DMS53 treated with DMSO at 0.1 percent for 48 hours (cell line): Measurements from ENCODE around the gene TMEM163.
A peak's percentile ranks its signal among the peaks of the same experiment; 100 is the strongest.
"Not testable (repeated sequence)": the region's sequence is repeated elsewhere in the genome, so short reads cannot be mapped to it uniquely, and the experiment has no call there.

Experiments used
- DNase-seq: peaks from one replicate; lab custom pipeline; 2025; ENCODE audit not compliant: unreplicated experiment; lab: John Stamatoyannopoulos, UW

The TMEM163 gene

DNA sequence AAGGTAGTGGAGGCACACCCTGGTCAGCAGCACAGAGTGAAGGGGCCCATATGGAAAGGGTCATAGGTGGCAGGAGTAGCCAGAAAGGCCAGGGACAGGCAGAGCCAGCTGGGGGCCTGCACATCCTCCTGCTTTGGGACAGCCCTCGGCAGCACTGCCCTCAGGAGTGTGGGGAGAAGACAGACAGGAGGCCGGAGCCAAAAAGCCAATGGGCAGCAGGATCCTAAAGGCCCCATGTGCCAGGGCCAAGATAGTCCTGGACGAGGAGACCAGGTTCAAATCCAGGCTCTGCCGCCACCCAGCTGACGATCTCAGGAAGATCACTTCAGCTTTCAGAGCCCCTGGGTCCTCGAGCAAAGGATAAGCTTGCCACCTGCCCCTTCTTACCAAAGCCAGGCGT lies 220.1 kb downstream of the TMEM163 start:
- no peak for DNase-seq

DNA sequence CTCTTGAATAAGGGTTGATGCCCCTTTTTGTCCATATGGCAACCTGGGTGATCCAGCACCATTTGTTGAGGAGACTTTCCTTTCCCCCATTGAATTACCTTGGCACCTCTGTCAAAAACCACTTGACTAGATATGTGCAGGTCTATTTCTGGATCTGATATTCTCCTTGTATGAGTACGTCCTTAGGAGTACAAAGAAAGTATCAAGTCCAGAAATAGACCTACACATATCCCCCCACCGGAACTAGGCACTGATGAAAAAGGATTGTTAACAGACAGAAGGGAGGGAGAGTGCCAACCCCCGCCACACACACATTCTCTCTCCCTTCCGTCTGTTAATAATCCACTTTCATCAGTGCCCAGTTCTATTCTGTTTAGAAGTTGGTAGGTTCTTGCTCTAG lies 225.0 kb downstream of the TMEM163 start:
- no peak for DNase-seq

DNA sequence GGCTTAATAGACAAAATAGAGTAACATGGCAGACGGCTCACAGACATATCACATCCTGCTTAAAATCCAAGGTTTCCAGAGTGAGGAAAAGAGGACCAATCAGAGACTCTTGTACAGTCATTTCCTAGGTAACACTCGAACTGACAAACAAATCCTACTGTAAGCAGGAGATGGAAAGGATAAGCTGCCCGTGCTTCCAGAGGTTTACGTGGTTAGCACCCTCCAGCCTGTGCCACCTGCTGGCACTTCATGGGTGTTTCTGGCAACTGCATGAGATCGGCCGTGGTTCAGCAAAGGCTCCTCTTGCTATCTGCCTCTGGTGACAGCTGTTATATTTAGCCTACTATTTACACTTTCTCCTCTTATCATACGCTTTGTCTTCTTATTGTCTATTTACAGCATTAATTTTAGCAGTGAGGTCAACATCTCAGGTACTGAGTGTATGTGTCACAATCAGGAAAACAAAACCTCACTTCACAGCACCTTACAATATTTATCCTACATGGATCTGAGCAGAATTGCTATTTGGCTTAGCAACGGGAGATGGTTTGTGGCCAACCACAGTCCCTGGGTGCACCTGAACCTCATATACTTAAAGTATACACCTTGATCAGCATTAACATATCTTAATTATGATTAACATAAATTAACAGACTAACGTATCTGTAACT lies 226.9 kb downstream of the TMEM163 start:
- peak; percentile 77 for DNase-seq

DNA sequence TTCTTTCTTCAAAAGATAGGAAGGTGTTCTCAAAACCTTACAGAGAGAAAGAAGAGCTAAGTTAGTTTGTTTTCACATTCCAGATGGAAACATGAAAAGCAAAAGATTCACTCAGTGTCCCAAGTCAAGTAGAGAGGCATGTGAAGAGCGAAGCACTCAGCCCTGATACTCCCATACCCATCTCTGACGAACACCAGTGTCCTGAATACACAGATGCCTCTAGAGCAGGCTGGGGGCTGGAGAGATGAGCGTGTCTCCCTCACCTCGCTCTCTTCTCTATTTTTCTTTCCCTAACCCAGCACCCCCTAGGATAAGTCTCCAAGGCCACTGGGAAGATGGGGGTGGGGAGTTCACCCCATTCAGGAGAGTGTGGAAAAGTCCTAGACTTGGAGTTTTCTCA lies 227.8 kb downstream of the TMEM163 start:
- DNase-seq = no peak

DNA sequence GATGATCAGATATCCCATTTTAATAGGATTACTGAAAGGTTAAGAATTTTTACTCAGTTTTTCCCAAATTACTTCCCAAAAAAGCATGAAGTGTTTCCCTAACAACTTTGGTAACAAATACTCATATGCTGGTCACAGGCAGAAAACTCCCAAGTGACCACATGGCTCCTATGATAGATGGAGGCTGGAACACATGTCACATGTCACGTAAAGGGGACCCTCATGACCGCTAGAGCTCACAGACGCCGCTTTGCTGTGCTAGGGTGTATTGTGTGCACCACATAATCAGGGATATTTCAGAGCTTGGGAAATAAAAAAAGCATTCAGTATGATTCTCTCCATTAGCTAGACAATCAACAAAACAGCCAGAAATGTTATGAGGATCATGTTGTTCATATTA lies 228.2 kb downstream of the TMEM163 start:
- DNase-seq = no peak

DNA sequence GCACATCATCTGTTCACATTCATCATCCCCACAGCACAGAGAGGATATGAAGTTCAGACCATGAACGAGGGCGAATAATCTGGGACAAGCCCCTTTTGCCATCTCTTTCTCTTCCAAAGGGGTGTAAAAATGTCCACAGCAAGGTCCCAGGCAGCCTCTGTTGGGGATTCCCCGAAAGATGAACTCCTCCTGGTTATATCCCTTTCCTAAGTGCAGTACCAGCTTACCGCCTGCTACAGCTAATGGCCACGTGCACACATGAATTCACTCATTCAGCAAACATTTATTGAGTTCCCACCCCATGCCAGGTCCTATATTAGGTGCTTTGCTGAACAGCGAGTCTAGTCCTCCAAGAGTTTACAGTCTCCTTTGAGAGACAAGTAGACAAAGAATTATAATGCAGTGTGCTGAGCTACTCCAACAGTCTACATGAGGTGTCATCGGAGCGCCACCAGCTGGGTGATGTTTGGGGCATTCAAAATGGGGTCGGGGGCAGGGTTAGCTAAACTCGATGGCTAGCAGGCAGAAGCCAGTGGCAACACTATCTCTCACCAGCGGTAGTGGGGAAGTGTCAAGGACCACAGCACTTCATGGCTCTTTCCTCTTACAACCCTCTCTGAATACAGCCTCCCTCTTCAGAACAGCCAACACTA lies 228.9 kb downstream of the TMEM163 start:
- DNase-seq = no peak

DNA sequence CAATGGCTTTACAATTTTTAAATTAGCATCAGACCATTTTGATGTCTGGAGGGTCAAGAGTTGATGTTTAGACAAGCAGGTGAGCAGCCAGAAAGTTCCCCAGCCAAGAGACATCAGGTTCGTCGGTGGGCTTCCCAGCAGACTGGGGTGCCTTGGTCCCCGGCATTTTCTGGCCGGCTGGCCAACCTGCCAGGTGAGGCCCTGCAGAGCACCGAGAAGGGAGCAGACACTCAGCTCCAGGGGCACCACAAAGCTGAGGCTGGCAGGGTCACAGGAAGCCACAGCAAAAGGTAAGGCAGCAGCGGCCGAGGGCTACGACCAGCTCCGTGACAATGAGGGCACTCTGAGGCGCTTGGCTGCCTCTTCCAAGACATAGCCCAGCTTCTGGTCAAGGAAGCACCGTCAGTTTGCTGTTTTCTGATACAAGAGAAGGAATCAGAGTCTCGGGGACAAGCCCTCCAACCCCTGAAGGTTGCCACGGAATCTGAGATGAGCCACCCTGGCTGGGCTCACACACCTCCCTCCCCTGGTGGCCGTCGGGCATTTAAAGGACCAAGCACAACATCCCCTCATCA lies 235.9 kb downstream of the TMEM163 start:
- no peak for DNase-seq

DNA sequence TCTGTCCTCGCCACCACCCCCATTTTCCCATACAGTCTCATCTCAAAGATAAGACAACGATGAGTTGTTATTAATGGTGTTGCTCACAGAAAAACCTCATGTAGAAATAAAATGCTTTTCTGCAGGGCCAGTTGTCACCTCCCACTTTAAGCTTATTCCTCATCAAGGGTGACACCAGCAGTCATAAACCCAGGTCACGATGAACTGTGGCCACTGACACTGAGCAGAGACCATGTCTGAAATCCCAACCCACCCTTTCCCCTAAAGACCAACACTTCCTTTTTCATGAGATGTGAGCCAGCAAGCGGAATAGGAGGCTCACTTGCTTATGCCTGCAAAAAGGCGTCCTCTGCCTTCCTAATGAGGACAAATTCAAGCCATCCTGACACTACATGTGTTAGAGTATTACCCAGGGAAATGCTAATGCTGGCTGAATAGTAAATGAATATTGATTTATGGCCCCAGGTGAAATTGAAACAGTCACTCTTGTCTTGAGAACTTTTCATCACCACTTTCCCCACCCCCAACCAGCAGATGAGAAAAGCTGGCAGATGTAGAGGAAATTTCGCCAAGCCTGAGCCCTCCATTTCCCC lies 236.6 kb downstream of the TMEM163 start:
- DNase-seq = no peak

DNA sequence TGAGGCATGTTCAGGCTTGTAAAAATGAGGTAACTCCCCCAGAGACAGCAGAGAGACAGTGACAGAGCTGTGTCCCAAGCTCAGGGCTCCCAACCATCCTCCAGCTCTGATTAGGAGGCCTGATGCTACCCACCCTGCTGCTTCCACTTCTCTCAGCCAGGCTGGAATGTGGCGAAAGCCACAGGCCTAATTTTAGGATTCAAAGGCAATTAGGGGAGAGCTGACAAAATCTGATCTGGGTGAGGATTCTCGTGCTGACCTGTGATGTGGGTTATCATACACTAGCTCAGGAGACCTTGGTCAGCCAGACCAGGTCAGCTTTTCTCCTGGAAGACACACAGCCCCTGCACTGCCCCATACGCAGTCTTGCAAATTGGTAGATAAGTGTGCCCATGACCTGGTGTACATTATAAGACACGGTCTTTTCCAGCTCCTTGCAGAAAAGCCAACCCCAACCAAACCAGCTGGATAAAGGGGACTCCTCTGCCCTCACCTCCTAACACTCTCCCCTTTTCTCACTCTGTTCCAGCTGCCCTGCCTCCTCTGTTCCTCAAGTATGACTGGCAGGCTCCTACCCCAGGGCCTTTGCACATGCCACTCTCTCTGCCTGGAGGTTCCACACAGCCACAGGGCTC lies 239.0 kb downstream of the TMEM163 start:
- DNase-seq = no peak

DNA sequence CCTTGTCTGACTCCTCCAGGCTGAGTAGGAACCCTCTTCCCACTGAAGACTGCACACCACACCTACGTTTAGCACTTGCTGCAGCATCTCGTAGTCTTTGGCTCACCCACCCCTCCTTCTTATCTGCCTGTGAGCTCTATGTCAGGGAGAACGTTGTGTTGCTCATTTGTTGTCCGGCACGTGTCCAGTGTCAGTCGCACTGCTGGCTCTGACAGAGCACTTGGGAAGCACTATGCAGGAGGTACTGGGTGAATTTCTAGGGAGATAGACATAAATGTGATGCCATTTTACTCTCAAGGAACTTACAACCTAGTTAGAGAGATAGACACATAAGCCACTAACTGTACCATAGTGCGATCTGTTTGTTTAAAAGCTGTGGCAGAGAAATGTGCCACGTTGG lies 241.8 kb downstream of the TMEM163 start:
- not testable (repeated sequence) for DNase-seq

DNA sequence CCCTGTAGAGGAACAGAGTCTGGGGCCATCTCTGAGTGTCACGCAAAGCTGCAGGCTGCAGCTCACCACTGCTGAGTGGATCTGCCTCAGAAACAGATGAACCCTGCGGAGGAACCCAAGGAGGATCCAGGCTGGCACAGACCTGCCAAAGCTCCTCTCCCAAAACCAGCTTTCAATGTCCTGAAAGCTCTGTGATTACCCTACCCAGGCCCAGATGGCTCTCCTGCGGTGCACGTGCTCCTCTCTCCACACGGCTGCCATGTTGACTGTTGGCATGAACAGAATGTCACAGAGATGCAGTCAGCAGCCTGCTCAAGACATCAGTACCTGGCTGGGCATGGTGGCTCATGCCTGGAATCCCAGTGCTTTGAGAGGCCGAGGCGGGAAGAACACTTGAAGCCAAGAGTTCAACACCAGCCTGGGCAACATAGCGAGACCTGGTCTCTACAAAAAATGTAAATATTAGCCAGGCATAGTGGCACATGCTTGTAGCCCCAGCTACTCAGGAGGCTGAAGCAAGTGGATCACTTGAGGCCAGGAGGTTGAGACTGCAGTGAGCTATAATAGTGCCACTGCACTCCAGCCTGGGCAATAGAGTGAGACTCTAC lies 248.1 kb downstream of the TMEM163 start:
- no peak for DNase-seq

DNA sequence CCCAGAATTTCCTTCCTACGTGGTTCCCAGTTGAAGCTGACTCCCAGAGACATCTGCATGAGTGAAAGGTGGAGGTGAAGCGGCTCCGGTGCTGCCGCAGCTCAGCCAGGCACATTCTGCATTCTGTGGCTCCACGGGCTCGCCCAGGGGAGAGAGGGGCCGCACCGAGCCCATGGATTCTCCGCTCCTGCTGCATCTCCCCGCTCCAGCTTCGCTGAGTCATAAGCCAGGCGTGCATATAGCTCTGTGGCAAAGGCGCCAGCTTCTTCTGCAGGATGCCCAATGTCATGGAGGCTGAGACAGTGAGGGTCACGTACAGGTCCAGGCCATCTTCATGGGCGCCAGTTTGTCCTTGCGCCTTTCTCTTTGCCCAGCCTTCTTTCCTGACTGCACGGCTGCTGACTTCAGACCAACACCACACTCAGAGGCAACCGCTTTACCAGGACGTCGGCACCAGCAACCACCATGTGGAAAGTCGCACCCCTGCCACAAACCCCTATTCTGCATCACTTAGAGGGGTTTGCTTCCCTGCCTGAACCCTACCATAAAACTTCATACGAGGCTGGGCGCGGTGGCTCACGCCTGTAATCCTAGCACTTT lies 249.2 kb downstream of the TMEM163 start:
- no peak for DNase-seq

DNA sequence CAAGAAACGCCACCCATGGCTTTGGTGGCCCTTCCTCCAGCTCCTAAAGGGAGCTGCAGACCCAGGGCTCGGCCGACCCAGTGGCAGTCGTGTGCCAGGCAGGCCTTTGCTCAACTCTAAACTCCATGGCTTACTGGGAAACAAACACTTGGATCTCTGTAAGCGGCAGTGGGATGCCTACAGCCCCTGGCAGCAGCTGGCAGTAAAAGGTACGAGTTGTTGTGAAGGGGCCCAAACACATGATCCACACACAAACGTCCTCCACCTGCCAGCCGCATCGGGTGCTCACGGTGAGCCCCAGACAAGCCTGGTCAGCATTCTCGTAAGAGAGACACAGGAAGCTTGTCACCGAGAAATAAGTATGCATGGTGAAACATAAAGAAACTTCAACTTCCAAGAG lies 250.0 kb downstream of the TMEM163 start:
- no peak for DNase-seq

DNA sequence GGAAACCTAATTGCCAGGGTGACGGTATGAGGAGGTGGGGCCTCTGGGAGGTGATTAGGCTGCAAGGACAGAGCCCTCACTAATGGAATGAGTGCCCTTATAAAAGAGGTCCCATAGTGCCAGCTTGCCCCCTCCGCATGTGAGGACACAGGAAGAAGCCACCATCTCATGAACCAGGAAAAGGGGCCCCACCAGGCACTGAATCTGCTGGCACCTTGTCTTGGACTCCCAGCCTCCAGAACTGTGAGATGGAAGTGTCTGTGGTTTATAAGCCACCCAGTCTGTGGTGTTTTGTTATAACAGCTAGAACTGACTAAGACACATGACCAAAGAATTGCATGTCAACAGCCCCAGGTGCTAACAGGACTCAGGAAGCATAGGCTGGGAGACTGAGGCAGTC lies 250.6 kb downstream of the TMEM163 start:
- DNase-seq = no peak

DNA sequence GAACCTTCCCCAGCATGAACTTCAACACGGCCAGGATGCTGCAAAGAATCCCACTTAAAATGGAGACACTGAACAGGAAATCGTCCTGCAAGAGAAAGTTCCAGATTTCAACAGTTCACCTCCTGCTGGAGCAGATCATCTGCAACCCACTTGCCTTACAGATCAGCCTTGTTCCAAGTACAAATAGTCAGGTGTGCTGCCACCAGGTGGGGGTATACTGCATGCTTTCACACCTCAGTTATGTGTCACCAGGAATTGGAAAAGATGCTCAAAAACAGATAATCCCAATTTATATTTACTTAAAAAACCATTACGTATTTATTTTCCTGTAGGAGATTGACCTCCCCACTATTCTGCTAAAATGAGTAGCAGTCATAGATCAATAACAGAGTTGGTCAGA lies 252.7 kb downstream of the TMEM163 start:
- DNase-seq = peak; percentile 6

DNA sequence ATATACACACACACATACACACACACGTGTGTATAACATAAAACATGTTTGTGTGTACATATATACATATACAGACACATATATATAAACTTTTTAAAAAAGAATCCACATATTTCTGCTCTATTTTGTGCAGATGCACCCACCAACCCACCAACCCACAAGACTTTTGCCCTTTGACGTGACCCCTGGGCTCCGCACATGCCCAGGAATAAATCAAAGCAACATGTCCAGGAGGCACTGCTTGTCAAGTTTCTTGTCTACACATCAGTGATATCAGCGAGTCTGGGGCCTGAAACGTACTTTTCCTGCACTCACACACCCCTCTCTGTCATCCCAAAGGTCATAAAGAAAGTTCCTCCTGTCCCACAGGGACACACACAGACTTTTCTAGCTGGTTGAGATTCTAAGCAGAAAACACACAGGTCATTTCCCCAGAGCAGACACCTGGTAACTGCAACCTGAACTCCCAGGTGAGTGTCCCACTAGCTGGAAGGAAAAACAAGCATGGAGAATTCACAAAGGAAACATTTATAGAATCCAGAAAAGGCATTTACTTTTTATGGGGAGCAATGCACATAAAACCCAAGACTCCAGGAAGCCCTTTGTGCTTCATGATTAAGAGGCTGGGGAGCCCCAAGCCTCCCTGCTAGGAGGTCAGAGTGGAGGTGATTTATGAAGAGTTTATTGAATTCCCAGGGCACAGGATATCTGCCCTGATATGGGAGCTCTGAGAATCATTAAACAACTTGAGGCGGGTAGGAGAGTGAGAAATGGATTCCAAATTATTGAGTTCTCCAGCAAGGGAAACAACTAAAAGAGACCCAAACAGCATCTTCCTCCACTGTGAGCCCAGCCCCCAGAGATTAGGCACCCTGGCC lies 253.3 kb downstream of the TMEM163 start:
- no peak for DNase-seq

DNA sequence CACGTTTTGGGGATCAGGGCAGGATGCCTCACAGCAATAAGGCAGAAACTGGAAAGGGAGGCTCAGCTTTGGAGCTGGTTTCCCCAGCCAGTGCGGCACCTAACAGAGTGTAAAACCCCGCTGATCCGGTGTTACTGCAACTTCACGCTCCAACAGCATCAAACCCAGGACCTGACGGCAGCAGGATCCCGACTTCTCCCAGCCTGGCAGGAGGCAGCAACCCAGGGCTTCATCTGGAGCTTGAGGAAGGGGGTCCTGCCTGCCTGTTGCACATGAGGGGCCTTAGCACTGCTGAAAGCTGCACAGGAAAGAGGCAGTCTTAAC lies 255.1 kb downstream of the TMEM163 start:
- DNase-seq = no peak

DNA sequence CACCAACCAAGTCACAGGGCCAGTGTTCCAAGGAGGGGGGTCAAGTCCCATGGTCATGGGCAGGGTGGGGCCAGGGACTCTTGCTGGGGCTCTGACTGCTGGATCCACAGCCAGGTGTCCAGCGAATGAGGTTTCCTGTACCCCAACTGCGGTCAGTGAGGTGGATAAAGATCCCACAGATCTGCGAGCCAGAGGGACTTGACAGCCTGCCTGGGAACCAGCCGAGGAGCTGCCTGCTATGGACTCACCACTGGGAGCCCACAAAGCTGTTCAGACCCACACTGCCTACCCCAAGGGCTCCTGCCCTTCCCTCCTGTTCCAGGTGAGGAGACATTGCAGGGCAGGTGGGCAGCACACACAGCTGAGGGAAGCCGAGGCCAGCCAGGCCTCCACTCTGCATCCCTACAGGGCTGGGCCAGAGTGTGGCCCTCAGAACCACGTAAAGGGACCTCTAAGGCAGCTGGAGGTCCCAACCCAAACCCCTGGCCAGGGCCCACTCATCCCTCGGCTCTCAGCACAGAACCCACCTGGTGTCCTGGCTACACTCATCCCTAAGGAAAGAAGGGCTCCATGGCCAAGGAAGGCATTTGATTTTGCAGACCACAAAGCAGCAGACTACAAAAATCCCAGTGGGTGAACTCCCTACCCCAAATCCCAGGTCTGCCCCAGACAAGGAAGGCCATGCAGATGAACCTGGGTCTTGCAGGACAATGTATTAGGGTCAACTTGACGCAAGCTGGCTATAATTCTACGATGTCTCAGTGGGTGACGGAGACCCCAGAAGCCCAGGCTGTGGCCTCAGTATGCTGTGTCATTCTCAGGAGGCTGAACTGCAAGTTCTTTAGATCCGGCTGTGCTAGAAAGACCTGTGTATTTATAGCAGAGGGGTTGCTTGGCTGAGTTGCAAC lies 255.8 kb downstream of the TMEM163 start:
- no peak for DNase-seq

DNA sequence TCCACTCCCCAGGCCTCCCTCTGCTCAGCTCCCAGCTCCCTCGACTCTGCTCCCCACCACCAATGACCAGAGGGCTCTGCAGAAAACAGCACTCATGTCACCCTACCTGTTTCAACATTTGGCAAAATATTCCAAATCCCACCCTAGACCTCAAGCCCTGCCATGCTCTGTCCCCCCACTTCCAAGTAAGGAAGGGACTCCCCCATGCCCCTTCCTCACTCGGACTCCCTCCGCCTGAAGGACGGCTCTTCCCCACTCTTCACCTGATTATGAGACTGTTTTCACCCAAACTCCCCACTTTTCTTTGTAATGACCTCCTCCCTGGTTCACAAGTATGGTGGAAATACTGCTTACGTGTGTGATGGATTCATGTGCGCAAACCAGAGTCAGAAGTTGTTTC lies 256.5 kb downstream of the TMEM163 start:
- no peak for DNase-seq
